GM12875 (cell line): ENCODE results near the gene NFIL3.
A peak's percentile ranks its signal among the peaks of the same experiment; 100 is the strongest.
"Not testable (repeated sequence)": the region's sequence is repeated elsewhere in the genome, so short reads cannot be mapped to it uniquely, and the experiment has no call there.

Experiments used
- H3K4me3 ChIP-seq: one replicate; pipeline ENCODE4 v1.5.1; 2011; ENCODE audit warnings: low read depth, low read length, control low read depth
- TF ChIP-seq, protein P1 (sequence below): IDR thresholded peaks from 2 replicates; pipeline ENCODE4 v1.5.1; 2011; ENCODE audit warnings: low read depth, mild to moderate bottlenecking, control low read depth, inconsistent platforms, low read length, moderate library complexity, borderline replicate concordance; ENCODE audit not compliant: insufficient read depth

Gene NFIL3

GRCh38 chr9:91423785-91424402 is at the start of gene NFIL3:
Gene NFIL3 (minus strand): TSS chr9:91423832. CDS start chr9:91410734, 13,098 bp downstream.
- TF ChIP-seq, protein P1, sequence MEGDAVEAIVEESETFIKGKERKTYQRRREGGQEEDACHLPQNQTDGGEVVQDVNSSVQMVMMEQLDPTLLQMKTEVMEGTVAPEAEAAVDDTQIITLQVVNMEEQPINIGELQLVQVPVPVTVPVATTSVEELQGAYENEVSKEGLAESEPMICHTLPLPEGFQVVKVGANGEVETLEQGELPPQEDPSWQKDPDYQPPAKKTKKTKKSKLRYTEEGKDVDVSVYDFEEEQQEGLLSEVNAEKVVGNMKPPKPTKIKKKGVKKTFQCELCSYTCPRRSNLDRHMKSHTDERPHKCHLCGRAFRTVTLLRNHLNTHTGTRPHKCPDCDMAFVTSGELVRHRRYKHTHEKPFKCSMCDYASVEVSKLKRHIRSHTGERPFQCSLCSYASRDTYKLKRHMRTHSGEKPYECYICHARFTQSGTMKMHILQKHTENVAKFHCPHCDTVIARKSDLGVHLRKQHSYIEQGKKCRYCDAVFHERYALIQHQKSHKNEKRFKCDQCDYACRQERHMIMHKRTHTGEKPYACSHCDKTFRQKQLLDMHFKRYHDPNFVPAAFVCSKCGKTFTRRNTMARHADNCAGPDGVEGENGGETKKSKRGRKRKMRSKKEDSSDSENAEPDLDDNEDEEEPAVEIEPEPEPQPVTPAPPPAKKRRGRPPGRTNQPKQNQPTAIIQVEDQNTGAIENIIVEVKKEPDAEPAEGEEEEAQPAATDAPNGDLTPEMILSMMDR, result no peak
- H3K4me3 ChIP-seq, result peak within 1 kb of the TSS; percentile 54

DNA sequence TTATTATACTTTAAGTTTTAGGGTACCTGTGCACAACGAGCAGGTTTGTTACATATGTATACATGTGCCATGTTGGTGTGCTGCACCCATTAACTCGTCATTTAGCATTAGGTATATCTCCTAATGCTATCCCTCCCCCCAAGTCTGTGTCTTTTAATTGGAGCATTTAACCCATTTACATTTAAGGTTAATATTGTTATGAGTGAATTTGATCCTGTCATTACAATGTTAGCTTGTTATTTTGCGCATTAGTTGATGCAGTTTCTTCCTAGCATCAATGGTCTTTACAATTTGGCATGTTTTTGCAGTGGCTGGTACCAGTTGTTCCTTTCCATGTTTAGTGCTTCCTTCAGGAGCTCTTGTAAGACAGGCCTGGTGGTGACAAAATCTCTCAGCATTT is 47.9 kb upstream of the NFIL3 start:
- not testable (repeated sequence) for H3K4me3 ChIP-seq

DNA sequence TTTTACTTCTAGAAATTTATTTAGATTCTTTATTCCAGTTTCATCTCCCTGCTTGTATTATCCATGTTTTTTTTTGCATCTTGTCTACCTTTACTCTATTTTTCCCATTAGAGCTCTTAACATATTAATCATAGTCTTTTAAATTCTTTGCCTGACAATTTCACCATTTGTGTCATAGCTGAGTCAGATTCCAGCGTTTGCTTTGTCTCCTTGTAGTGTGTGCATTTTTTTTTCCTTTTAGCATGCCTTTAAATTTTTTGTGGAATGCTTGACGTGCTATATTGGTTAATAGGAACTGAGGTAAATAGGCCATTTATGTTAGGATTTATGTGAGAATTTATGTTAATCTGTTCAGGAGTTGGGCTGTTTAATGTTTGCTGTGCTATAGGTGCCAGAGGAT is 41.8 kb upstream of the NFIL3 start:
- TF ChIP-seq, protein P1, result no peak
- H3K4me3 ChIP-seq, result no peak overlapping the region

DNA sequence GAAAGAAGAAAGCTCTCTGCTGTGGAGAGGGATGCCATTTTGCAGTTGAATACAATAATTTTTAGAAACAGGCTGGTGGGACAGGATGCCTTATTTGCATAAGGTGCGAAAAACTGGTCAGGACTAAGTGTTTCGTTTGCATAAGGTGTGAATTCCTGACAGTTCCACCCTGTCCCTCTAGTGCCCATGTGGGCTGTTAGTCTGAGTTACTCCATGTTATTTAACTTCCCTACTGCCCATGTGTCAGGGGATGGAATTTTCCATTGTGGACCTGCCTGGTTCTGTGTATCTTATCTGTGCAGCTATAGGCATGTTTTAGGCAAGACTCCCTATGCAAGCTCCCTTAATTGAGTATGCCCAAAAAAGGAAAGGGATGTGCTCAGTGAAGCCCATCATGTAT is 35.3 kb upstream of the NFIL3 start:
- H3K4me3 ChIP-seq, result no peak overlapping the region
- TF ChIP-seq, protein P1, result no peak

DNA sequence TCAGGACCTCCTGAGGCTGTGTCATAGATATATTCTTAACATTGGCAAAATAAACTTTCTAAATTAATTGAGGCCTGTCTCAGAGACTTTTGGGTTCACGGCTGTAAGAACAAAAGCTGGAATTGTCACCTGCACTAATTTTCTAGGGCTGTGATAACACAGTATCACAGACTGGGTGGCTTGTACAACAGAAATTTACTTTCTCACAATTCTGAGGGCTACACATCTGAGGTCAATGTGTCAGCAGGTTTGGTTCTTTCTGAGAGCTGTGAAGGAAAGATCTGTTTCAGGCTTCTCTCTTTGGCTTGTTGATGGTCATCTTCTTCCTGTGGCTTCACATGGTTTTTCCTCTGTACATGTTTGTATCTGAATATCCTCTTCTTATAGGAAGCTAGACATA is 29.2 kb upstream of the NFIL3 start:
- TF ChIP-seq, protein P1, result no peak
- no peak overlapping the region for H3K4me3 ChIP-seq

- H3K4me3 ChIP-seq, result no peak overlapping the region
- TF ChIP-seq, protein P1, result no peak
These were observed 28.0 kb upstream of the NFIL3 start for GRCh38 chr9:91451431-91452270.

DNA sequence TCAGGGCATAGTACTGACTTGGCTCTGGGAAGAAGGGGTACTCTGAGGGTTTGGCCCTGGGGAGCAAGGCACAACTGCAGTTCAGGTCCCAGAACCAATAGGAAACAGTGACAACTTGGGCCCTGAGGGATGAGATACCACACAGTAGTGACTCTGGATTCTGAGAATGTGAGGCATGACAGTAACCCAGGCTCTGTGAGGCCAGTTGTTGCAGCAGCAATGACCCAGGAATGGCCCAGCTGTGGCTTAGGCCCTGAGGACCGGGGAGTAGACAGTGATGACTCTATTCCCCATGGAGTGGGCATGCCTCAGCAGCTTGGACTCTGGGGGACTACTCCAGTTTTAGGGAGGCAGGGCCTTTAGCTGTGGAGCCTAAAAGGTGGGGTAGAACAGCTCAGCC is 21.5 kb upstream of the NFIL3 start:
- TF ChIP-seq, protein P1, result no peak
- H3K4me3 ChIP-seq, result no peak overlapping the region
